Left kidney (tissue), 8 donors: ENCODE measurements around the gene PRKAG1. TPM values are rescaled to one million over a fixed set of nuclear protein-coding genes. Genes with fewer than 3 reads are reported as not detected.
"Not testable (repeated sequence)": the region's sequence is repeated elsewhere in the genome, so short reads cannot be mapped to it uniquely, and the experiment has no call there.

Source experiments
- DNase-seq: peaks from one replicate; pipeline ENCODE4 v3.0.0-alpha.2; 2013
- long read RNA-seq, 8 donors: transcript quantifications; one replicate each; lab custom pipeline, GENCODE V29; 2026
- polyA plus RNA-seq: library from polyadenylated mRNA; unstranded; fragments of 120-200 nt; gene quantifications from one replicate; pipeline ENCODE4 v1.2.1, GENCODE V29; 2013; ENCODE audit not compliant: insufficient read length

Gene PRKAG1
- polyA plus RNA-seq: 95.8 TPM
- long read RNA-seq, donor 1, transcript PRKAG1-206 (12 exons, 1,699 nt): major isoform, 8 of 10 reads
- long read RNA-seq, donor 1, partial matches to known transcripts: 0 of 10 reads
- long read RNA-seq, donor 1, other reads (novel, unspliced or antisense): 0 of 10 reads
- long read RNA-seq, donor 2, transcript PRKAG1-206 (12 exons, 1,699 nt): major isoform, 7 of 8 reads
- long read RNA-seq, donor 2, partial matches to known transcripts: 0 of 8 reads
- long read RNA-seq, donor 2, other reads (novel, unspliced or antisense): 0 of 8 reads
- long read RNA-seq, donor 3, transcript PRKAG1-206 (12 exons, 1,699 nt): major isoform, 9 of 10 reads
- long read RNA-seq, donor 3, partial matches to known transcripts: 0 of 10 reads
- long read RNA-seq, donor 3, other reads (novel, unspliced or antisense): 0 of 10 reads
- long read RNA-seq, donor 4: 0 reads
- long read RNA-seq, donor 5, transcript PRKAG1-206 (12 exons, 1,699 nt): major isoform, 20 of 27 reads
- long read RNA-seq, donor 5, partial matches to known transcripts: 0 of 27 reads
- long read RNA-seq, donor 5, other reads (novel, unspliced or antisense): 6 of 27 reads
- long read RNA-seq, donor 6, transcript PRKAG1-206 (12 exons, 1,699 nt): major isoform, 10 of 20 reads
- long read RNA-seq, donor 6, partial matches to known transcripts: 5 of 20 reads
- long read RNA-seq, donor 6, other reads (novel, unspliced or antisense): 5 of 20 reads
- long read RNA-seq, donor 7, transcript PRKAG1-206 (12 exons, 1,699 nt): major isoform, 17 of 32 reads
- long read RNA-seq, donor 7, transcript PRKAG1-219 (2 exons, 553 nt): minor isoform, 5 of 32 reads
- long read RNA-seq, donor 7, partial matches to known transcripts: 9 of 32 reads
- long read RNA-seq, donor 7, other reads (novel, unspliced or antisense): 0 of 32 reads
- long read RNA-seq, donor 8, transcript PRKAG1-206 (12 exons, 1,699 nt): major isoform, 5 of 6 reads
- long read RNA-seq, donor 8, partial matches to known transcripts: 0 of 6 reads
- long read RNA-seq, donor 8, other reads (novel, unspliced or antisense): 0 of 6 reads

GRCh38 chr12:49018261-49019119 is at the start of gene PRKAG1:
TSS of gene PRKAG1 (minus strand) at chr12:49018776. CDS start at chr12:49018740, 36 bp downstream.
- peak; percentile 96 for DNase-seq

DNA sequence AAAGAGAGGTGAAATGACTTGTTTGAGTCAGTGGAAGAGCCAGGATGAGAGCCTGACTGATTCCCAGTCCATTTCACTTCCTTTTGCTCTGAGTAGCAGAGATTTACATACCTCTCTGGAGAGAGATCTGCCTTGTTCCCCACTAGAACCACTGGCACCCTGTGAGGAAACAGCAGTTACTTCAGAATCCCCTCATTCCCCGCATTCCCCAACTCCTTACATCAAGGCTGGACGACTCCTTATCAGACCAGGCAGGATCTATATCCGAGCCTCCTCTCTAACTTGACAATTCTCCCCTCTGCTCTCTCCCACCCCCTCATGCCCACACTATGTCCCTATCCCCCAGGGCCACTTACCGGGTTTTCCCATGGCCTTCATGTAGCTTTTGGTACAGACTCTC is 47.5 kb upstream of the PRKAG1 start:
- no peak for DNase-seq

- DNase-seq: no peak
These were observed 46.2 kb upstream of the PRKAG1 start for GRCh38 chr12:49064767-49065152.

- DNase-seq: not testable (repeated sequence)
These were observed 43.3 kb upstream of the PRKAG1 start for GRCh38 chr12:49061916-49062315.

DNA sequence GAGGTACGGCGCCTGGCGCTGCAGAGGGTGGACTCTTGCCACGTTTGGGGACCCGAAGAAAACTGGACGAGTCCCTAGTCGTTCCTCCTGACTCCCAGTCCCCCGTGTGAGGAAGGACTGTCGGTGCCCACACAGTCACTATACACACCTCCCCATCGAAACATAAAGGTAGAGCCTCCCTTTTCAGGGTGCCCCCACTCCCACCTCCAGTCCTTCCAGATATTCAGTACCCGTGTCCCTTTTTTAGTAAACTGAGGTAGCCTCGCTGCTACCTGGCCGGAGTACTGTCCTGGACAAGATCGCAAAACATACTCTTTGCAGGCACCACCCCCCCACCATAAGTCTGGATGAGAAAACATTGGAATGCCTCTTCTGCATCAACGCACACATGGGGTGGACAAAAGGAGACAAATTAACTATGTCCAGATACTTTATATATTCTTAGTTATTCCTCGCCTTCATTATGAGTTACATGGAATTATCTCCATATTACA is 42.6 kb upstream of the PRKAG1 start:
- no peak for DNase-seq

DNA sequence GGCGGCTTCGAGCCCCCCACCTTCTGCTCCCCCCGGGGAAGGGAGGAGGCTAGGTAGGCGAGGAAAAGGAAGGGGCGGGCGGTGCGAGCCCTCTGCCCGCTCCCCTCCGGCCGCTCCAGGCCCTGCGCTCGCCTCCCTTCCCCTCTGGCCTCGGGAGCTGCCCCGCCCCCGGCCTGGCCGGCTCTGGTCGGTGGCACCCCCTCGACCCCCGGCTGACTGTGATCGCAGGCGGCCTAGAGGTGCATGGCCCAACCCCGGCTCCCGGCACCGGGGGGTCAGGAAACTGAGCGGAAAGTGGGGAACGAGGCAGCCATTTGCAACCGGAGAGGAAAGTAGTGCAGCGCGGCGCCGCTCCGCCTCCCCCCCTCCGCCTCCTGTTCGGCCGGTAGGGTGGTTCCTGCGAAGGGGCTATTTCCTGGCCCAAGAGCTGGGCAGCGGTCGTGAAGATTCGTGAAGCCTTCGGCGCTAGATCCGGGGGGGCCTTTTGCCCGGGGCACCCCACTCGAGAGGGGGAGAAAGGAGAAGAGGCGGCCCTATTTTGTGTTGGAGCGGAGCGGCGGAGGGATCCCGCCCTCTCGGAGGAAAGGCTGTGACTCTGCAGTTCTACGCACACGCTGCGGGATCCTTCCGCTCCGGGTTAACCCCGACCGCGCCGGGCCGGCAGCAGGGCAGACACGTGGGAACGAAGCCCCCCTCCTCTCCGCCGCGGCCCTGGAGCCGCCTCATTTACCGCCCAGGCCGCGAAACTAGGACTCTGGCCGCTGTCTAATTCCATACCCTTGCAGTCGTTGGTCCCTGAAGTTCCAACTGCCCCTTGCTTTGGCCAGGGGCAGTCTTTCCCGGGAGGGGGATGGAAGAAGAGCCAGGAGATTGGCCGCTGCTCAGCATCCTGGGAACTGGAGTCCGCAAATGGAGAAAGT is 41.9 kb upstream of the PRKAG1 start, which contains the start of gene KMT2D:
KMT2D (minus strand) TSS at position 558 of the 920 bp plus-strand sequence. CDS start 5,470 bp downstream, outside the sequence.
- DNase-seq: peak; percentile 95

DNA sequence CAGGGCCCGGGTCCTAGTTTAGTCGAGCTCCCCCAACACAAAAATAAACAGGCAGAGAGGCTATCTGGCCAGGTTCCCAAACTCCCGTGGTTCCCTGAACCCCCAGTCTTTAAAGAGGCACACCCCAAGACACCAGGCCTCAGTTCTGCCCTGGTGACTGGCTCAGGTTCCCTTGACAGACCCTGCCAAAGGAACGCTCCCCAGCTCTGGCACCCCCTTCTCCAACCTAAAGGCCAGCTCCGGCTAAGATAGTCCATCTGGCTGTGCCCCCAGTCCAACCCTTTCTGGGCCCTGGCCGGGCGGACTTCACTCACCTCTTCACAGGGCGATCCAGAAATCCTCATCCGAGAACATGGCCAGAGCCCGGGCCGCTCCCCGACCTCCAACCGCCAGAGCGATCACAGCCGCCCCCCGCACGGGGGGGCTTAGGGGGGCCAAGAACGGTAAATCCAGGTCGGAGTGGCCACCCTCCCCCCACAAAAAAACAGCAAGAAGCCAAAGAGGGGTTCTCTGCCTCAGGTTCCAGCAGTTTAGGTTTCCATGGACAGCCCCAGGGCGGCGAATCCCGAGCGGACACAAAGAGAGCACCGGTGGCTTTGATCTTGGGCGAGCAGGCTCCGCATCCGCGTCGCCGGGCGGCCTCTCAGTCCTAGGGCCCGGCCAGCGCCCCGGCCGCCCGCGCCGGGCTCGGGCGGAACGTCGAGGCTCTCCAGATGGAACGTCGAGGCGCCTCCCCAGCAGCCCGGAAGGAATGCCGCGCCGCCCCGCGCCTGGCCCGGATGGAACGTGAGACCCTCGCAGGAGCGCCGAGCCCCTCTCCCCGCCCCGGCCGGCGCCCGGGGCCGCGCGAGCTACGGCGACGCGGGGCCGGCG is 41.0 kb upstream of the PRKAG1 start:
- no peak for DNase-seq

DNA sequence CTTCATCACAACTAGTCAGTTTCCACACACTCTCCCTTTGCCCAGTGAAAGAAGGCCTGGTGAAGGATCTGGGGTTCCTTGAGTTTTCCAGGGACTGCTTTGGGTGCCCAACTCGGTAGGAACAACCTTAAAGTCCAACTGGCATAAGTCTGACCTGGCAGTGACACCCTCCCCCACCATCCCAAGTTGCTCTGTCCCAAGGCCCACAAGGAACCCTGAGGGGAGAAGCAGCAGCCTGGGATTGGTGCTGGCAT is 40.4 kb upstream of the PRKAG1 start:
- DNase-seq: no peak

DNA sequence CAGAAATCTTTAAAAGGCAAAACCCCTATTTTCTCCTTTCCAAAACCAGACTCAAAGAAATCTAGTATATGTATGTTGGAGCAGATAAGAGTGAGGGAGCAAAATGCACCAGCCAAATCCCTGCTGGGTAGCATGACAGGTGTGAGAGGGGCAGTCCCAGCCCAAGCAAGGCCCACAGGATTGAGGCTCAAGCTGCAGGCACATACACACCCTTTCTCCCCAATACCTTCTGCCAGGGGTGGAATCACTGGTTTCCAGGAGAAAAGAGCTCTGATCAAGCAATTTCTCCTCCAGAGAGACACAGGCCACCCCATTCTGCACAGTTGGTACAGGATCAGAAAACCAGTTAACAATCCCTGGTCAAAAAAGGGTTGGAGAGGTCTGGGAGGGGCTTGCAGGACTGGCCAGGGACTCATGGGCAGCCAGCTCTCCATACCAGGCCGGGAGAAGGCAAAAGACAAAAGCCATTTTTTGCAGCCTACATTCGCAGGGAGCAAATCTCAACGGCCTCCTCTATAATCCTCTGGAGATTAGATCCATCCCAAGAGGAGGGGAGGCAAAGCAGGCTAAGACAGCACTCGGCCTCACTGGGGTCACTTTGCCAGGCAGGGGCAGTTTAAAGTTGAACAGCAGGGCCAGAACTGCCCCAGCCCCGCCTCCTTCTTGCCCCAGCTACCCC is 39.9 kb upstream of the PRKAG1 start:
- no peak for DNase-seq

DNA sequence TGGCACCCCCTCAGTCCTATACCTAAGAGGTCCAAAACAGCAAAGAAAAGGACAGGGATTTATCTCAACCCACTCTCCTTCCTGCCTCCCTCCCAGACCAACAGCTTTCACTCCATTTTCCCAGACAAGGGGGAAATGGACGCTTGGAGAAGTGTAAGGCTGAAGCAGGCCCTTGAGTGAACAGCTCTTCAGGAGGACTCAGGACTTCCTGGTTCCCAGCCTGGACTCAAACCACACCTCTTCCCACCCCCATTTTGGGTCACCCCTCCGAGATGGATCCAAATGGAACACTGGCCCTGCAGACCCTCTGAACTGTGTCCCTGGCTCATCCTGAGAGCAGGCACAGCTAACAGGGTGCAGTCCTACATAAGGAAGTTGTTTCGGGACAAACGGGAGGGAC is 39.3 kb upstream of the PRKAG1 start:
- DNase-seq: no peak

GRCh38 chr12:49055978-49056754 is 37.6 kb upstream of the PRKAG1 start:
- DNase-seq: no peak

DNA sequence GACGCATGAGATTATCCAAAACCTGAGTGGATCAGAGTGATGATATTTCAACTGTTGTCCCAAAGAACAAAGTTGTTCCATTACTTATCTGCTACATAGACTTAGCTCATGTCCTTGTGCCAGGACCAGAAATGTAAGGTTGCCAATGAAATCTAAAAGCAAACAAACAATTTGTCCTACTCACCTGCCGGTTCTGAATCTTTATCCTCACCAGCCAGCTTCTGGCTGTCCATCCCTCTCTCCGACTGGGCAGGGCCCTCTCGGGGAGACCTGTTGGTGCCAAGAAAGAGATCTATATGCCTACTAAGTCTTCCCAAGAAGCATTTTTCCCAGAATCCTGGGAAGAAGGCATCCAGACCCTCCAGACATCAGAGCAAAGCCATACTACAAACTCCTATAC is 36.5 kb upstream of the PRKAG1 start:
- no peak for DNase-seq

DNA sequence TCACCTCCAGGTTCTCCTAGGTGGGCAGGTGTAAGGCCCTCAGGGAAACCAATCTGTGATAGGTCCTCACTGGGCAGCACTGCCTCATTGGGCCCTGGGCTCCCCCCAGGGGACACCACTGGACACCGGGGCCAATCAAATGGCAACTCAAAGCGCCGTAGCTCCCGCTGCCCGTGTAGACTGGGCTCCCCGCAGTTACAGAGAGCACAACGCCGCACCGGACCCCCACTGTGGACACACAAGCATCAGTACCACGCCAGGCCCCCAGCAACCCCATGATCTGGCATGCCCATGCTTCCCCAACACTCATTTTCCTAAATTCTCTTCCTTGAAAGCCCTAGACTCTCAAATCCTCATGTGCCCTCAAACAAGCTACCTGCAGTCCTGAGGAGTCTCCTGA is 35.9 kb upstream of the PRKAG1 start:
- no peak for DNase-seq

DNA sequence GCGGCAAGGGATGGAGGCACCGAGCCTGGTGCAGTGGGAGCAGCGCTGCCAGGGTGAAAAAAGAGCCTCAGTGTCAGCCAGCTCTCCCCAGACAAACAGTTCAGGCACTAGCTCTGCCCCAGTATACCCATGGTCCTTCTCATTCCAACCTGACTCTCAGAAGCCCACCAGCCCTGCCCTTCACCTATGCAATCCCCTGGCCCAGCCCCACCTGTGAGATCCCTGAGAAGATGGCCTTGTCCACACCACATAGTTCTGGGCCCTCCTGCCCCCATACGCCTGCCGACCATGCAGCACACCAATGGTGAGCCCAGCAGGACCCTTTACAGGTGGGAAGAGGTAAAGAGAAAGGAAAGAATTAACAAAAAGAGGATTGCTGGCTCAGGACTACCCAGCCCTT is 35.5 kb upstream of the PRKAG1 start:
- DNase-seq: no peak

GRCh38 chr12:49052451-49053208 is 34.1 kb upstream of the PRKAG1 start:
- DNase-seq: no peak

DNA sequence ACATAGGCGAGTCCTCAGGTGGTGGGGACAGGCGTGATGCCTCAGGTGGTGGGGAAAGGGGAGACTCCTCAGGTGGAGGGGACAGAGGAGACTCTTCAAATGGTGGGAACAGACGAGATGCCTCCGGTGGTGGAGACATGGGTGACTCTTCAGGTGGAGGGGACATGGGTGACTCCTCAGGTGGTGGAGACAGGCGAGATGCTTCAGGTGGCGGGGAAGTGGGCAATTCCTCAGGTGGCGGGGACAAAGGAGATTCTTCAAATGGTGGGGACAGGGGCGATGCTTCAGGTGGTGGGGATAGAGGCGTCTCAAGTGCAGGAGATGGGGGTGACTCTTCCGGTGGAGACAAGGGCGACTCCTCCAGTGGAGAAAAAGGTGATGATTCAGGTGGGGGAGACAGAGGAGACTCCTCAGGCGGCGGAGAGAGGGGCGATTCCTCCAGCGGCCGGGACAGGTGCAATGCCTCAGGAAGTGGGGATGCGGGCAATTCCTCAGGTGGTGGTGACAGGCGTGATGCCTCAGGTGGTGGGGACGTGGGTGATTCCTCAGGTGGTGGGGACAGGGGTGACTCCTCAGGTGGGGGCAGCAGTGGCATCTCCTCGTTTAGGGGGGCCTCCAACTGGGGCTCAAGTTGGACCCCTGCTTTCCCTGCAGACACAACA is 33.3 kb upstream of the PRKAG1 start:
- no peak for DNase-seq

DNA sequence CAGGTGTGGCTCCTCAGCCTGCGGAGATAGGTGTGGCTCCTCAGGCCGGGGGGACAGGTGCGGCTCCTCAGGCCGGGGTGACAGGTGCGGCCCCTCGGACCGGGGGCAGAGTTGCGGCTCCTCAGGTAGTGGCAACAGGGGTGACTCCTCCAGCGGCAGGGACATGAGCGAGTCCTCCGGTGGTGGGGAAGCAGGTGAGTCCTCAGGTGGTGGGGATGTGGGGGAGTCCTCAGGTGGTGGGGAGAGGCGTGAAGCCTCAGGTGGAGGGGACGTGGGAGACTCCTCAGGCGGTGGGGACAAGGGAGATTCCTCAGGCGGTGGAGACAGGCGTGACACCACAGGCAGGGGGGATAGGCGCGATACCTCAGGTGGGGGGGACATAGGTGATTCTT is 32.8 kb upstream of the PRKAG1 start:
- no peak for DNase-seq
